ENCODE data around the gene ADGB.

DNA sequence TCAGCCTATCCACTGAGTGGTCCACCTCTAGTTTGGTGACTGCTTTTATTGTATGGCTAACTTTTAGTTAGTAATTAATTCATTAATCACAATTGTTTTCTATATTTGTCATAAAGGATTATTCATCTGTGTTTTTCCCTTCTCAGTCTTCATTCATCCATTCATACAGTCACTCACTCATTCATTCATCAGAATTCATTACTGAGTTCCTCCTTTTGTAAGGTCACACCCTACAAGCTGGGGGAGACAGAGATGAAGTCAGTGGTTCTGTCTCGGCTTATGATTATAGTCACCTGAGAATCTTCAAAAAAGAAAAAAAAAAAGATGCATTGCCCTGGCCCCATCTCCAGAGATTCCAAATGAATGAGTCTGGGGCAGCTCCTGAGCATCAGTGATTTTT, 257.1 kb downstream of the ADGB start:
- TF ChIP-seq RAD21 (conservative IDR thresholded peaks at IDR 0.05 in 1 of 2, IDR thresholded peaks at IDR 0.05 in 1 of 2) = no peak
- TF ChIP-seq CTCF (IDR thresholded peaks at IDR 0.05) = no peak
- TF ChIP-seq, protein P1, sequence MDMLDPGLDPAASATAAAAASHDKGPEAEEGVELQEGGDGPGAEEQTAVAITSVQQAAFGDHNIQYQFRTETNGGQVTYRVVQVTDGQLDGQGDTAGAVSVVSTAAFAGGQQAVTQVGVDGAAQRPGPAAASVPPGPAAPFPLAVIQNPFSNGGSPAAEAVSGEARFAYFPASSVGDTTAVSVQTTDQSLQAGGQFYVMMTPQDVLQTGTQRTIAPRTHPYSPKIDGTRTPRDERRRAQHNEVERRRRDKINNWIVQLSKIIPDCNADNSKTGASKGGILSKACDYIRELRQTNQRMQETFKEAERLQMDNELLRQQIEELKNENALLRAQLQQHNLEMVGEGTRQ (IDR thresholded peaks at IDR 0.05) = no peak
- no peak for TF ChIP-seq NFE2L2 (conservative IDR thresholded peaks at IDR 0.05; ENCODE audit: low read length)

Measured in A549 (cell line).